ENCODE data around the gene FAT1. TPM values are rescaled to one million over a fixed set of nuclear protein-coding genes. Genes with fewer than 3 reads are reported as not detected.

Gene FAT1, protein sequence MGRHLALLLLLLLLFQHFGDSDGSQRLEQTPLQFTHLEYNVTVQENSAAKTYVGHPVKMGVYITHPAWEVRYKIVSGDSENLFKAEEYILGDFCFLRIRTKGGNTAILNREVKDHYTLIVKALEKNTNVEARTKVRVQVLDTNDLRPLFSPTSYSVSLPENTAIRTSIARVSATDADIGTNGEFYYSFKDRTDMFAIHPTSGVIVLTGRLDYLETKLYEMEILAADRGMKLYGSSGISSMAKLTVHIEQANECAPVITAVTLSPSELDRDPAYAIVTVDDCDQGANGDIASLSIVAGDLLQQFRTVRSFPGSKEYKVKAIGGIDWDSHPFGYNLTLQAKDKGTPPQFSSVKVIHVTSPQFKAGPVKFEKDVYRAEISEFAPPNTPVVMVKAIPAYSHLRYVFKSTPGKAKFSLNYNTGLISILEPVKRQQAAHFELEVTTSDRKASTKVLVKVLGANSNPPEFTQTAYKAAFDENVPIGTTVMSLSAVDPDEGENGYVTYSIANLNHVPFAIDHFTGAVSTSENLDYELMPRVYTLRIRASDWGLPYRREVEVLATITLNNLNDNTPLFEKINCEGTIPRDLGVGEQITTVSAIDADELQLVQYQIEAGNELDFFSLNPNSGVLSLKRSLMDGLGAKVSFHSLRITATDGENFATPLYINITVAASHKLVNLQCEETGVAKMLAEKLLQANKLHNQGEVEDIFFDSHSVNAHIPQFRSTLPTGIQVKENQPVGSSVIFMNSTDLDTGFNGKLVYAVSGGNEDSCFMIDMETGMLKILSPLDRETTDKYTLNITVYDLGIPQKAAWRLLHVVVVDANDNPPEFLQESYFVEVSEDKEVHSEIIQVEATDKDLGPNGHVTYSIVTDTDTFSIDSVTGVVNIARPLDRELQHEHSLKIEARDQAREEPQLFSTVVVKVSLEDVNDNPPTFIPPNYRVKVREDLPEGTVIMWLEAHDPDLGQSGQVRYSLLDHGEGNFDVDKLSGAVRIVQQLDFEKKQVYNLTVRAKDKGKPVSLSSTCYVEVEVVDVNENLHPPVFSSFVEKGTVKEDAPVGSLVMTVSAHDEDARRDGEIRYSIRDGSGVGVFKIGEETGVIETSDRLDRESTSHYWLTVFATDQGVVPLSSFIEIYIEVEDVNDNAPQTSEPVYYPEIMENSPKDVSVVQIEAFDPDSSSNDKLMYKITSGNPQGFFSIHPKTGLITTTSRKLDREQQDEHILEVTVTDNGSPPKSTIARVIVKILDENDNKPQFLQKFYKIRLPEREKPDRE (N-terminal part only)
- 10 to 100 TPM; 65.9 to 69.5 TPM for total RNA-seq

DNA sequence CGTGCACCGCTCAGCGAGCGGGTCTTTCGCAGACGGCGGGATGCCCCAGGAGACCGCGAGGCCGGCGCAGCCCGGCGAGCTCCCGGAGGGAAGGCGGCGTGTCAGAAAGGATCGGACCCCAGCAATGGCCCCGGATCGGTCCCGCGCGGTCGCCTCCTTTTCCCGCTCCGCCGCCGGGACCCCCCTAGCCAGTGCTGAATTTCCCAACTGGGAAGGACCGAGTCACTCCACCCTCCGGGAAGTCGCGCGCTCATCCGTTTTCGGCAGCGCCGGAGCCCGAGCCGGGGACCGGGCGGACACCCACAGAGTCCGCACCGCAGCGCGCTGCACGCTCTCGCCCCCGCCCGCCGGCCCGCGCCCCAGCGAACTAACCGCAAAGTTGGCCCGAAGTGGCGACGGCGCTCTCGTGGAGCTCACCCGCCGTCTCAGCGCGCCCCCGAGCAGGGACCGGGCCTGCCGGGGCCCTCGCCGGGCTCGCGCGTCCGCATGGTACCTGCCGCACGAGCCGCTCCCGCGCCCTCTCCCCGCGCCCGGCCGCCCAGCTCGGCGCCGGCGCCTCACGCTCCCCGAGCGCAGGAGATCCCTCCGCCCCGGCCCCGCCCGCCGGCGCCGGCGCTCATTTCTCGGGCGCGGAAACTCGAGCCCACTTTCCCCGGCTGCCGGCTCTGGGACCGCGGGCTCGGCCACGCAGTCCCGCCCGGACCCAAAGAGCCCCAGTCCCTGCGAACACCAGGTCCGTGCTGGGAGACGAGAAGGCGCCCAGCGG is at the start of gene FAT1:
FAT1 (minus strand) TSS at position 565 of the 766 bp plus-strand sequence. CDS start 14,029 bp downstream, outside the sequence.
- ATAC-seq (peak; percentile 69), DNase-seq (peak; percentile 69 to 80 (median 71))
- intact Hi-C loops (cut with DNase I): no loop called here
- Histone ChIP-seq H3K4me1 (peaks cover 36% of the 10 kb centered on the region), H3K27ac (peak within 1 kb of the TSS; percentile 79 to 93 (median 88)), H3K4me3 (peak within 1 kb of the TSS; percentile 67 to 88), H3K36me3 (replicated peaks in 1 of 2; ENCODE audit: insufficient read depth in 1 of 2, low read depth in 2 of 2) (no peaks in the 10 kb centered on the region), H3K9me3 (no peaks in the 10 kb centered on the region), H3K27me3 (no peaks in the 10 kb centered on the region)
- 0% methylated on average over 86 of the region's 112 CpGs; no CpG with 5 or more reads in 1 of the 2 donors for WGBS, 2 donors
- peak; percentile 54 to 70 (median 70) for TF ChIP-seq POLR2A (IDR thresholded peaks at IDR 0.05)
- TF ChIP-seq, protein P1, sequence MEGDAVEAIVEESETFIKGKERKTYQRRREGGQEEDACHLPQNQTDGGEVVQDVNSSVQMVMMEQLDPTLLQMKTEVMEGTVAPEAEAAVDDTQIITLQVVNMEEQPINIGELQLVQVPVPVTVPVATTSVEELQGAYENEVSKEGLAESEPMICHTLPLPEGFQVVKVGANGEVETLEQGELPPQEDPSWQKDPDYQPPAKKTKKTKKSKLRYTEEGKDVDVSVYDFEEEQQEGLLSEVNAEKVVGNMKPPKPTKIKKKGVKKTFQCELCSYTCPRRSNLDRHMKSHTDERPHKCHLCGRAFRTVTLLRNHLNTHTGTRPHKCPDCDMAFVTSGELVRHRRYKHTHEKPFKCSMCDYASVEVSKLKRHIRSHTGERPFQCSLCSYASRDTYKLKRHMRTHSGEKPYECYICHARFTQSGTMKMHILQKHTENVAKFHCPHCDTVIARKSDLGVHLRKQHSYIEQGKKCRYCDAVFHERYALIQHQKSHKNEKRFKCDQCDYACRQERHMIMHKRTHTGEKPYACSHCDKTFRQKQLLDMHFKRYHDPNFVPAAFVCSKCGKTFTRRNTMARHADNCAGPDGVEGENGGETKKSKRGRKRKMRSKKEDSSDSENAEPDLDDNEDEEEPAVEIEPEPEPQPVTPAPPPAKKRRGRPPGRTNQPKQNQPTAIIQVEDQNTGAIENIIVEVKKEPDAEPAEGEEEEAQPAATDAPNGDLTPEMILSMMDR (IDR thresholded peaks at IDR 0.05): no peak

DNA sequence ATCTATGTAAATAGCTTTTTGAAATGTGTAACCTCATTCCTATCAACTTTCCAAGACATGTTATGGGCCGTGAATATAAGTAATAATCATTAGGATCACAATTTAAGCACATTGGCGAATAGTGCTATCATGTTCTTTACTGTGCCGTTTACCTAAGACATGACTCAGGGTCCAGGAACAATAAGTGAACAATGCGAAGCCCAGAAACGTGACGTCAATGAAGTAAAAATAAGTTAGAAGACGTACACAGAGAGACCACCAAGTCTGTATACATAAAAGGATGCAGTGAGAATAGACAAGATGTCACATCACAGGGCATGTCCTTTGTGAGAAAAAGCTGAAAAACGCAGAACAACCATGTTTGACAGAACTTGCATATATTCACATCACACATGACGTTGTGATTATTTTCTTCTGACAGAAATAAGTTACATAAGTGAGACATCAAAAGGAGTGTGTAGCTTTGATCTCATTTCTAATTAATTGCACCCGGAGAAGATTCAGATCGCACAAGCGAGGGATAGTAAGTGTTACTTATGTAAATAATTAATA is 49.4 kb upstream of the FAT1 start:
- intact Hi-C loops (cut with DNase I): no loop called here
- no peak overlapping the region for H3K4me3 ChIP-seq
- H3K27me3 ChIP-seq: no peaks in the 10 kb centered on the region
- no peaks in the 10 kb centered on the region for H3K36me3 ChIP-seq (replicated peaks in 1 of 2; ENCODE audit: insufficient read depth in 1 of 2, low read depth in 2 of 2)
- WGBS, 2 donors: 63 to 64% methylated on average over 12 of the region's 12 CpGs
- H3K27ac ChIP-seq: no peak overlapping the region
- no peak for ATAC-seq
- no peaks in the 10 kb centered on the region for H3K4me1 ChIP-seq
- H3K9me3 ChIP-seq: no peaks in the 10 kb centered on the region
- DNase-seq: no peak
- no peak for TF ChIP-seq POLR2A (IDR thresholded peaks at IDR 0.05)
- TF ChIP-seq, protein P1 (IDR thresholded peaks at IDR 0.05): no peak

DNA sequence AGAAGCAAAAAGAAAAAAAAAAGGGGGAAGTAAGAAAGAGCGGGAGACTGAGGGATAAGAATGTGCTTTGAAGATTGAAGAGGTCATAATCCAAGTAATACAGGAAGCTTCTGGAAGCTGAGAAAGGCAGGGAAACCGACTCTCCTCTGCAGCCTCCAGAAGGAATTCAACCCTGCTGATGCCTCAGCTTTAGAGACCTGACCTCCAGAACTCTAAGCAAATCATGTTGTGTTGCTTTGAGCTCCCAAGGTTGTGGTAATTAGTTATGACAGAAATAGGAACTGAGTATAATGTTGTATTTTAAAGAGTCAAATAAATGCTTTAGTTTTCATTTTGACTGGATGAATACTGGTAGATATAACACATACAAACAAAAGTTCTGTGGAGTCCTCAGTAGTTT is 48.0 kb upstream of the FAT1 start:
- no peak overlapping the region for H3K4me3 ChIP-seq
- TF ChIP-seq, protein P1 (IDR thresholded peaks at IDR 0.05): no peak
- TF ChIP-seq POLR2A (IDR thresholded peaks at IDR 0.05): no peak
- no peaks in the 10 kb centered on the region for H3K27me3 ChIP-seq
- H3K9me3 ChIP-seq: no peaks in the 10 kb centered on the region
- WGBS, 2 donors: 74 to 76% methylated on average over 2 of the region's 2 CpGs
- no peaks in the 10 kb centered on the region for H3K36me3 ChIP-seq (replicated peaks in 1 of 2; ENCODE audit: insufficient read depth in 1 of 2, low read depth in 2 of 2)
- ATAC-seq (no peak), DNase-seq (no peak)
- intact Hi-C loops (cut with DNase I): no loop called here
- H3K4me1 ChIP-seq: no peaks in the 10 kb centered on the region
- H3K27ac ChIP-seq: no peak overlapping the region

Measured in body of pancreas (tissue), 4 donors.